ENCODE measurements around the gene FSCB. TPM values are rescaled to one million over a fixed set of nuclear protein-coding genes. Genes with fewer than 3 reads are reported as not detected.

The FSCB gene
- total RNA-seq (not detected), polyA plus RNA-seq (not detected)
- long read RNA-seq, donor 1, result 0 reads
- long read RNA-seq, donor 2, result 0 reads
- long read RNA-seq, donor 3, result 0 reads

- peaks cover 0 to 8% (median 0%) of the 10 kb centered on the region in 11 donors for H3K9me3 ChIP-seq
- TF ChIP-seq CTCF (IDR thresholded peaks at IDR 0.05), result no peak
- DNase-seq (no peak), ATAC-seq (no peak)
- H3K36me3 ChIP-seq, result no peaks in the 10 kb centered on the region
- H3K27ac ChIP-seq, result no peak within 1 kb of the TSS
- H3K4me1 ChIP-seq, result no peaks in the 10 kb centered on the region
- H3K27me3 ChIP-seq, result no peaks in the 10 kb centered on the region
- intact Hi-C loops (cut with DNase I), result no loop called here
- 94 to 100% methylated on average over 1 of the region's 1 CpG for WGBS, 2 donors
- H3K4me3 ChIP-seq, result no peak within 1 kb of the TSS
Measured at GRCh38 chr14:44507183-44507582, at the start of gene FSCB. TSS of gene FSCB (minus strand) at chr14:44507283. CDS start at chr14:44506987, 296 bp downstream.

GRCh38 chr14:44531658-44532057 lies 24.6 kb upstream of the FSCB start:
- H3K27ac ChIP-seq, result no peak overlapping the region
- no peak for DNase-seq
- TF ChIP-seq CTCF (IDR thresholded peaks at IDR 0.05), result no peak

GRCh38 chr14:44530475-44530874 lies 23.4 kb upstream of the FSCB start:
- no peak for DNase-seq
- intact Hi-C loops (cut with DNase I), result no loop called here
- Histone ChIP-seq H3K4me3 (no peak overlapping the region), H3K27me3 (no peaks in the 10 kb centered on the region), H3K9me3 (peaks cover 0 to 3% (median 0%) of the 10 kb centered on the region in 11 donors), H3K27ac (no peak overlapping the region), H3K4me1 (peaks cover 0 to 8% (median 0%) of the 10 kb centered on the region in 9 donors), H3K36me3 (no peaks in the 10 kb centered on the region)
- no peak for ATAC-seq
- TF ChIP-seq CTCF (IDR thresholded peaks at IDR 0.05), result no peak
- WGBS, 2 donors, result 77 to 84% methylated on average over 3 of the region's 3 CpGs

More at GRCh38 chr14:44531658-44532057, 24.6 kb upstream of the FSCB start:
- H3K9me3 ChIP-seq, result peaks cover 0 to 3% (median 0%) of the 10 kb centered on the region in 11 donors
- H3K27me3 ChIP-seq, result no peaks in the 10 kb centered on the region
- no peak for ATAC-seq
- intact Hi-C loops (cut with DNase I), result no loop called here
- 67 to 70% methylated on average over 2 of the region's 2 CpGs for WGBS, 2 donors
- no peak overlapping the region for H3K4me3 ChIP-seq
- no peaks in the 10 kb centered on the region for H3K36me3 ChIP-seq
- H3K4me1 ChIP-seq, result peaks cover 0 to 8% (median 0%) of the 10 kb centered on the region in 9 donors

GRCh38 chr14:44529026-44529425 lies 21.9 kb upstream of the FSCB start:
- ATAC-seq, result no peak
- WGBS, 2 donors, result 24 to 28% methylated on average over 1 of the region's 1 CpG
- no peak for TF ChIP-seq CTCF (IDR thresholded peaks at IDR 0.05)
- Histone ChIP-seq H3K27ac (no peak overlapping the region), H3K36me3 (no peaks in the 10 kb centered on the region), H3K4me1 (peaks cover 0 to 8% (median 0%) of the 10 kb centered on the region in 9 donors), H3K4me3 (no peak overlapping the region), H3K27me3 (no peaks in the 10 kb centered on the region), H3K9me3 (peaks cover 0 to 3% (median 0%) of the 10 kb centered on the region in 11 donors)
- intact Hi-C loops (cut with DNase I), result no loop called here
- DNase-seq, result no peak
